Activated CD4-positive, alpha-beta T cell treated with anti-CD3 and anti-CD28 coated beads, Interleukin-2, amount 50 U/mL, for 16 hours (primary cell): ENCODE results near the gene TRIM44.

Source experiments
- DNase-seq: peaks from one replicate; pipeline ENCODE4 v3.0.0-alpha.2; 2020

Gene TRIM44

GRCh38 chr11:35794333-35794732, 131.8 kb downstream of the TRIM44 start:
- no peak for DNase-seq

- DNase-seq = no peak
Observed at GRCh38 chr11:35794850-35795249, 132.3 kb downstream of the TRIM44 start.

GRCh38 chr11:35796562-35796961, 134.0 kb downstream of the TRIM44 start:
- DNase-seq = no peak

GRCh38 chr11:35798423-35798822, 135.8 kb downstream of the TRIM44 start:
- no peak for DNase-seq

- no peak for DNase-seq
Observed at GRCh38 chr11:35798983-35799382, 136.4 kb downstream of the TRIM44 start.

GRCh38 chr11:35799655-35800054, 137.1 kb downstream of the TRIM44 start:
- no peak for DNase-seq

GRCh38 chr11:35800970-35801953, 138.7 kb downstream of the TRIM44 start:
- DNase-seq = no peak

GRCh38 chr11:35802221-35802620, 139.6 kb downstream of the TRIM44 start:
- DNase-seq = no peak

GRCh38 chr11:35802672-35803071, 140.1 kb downstream of the TRIM44 start:
- no peak for DNase-seq

- DNase-seq = no peak
Observed at GRCh38 chr11:35803115-35803514, 140.5 kb downstream of the TRIM44 start.

- no peak for DNase-seq
Observed at GRCh38 chr11:35804451-35805040, 142.0 kb downstream of the TRIM44 start.

- no peak for DNase-seq
Observed at GRCh38 chr11:35809561-35809960, 147.0 kb downstream of the TRIM44 start.

GRCh38 chr11:35810045-35810645, 147.6 kb downstream of the TRIM44 start:
- DNase-seq = no peak

GRCh38 chr11:35811783-35812182, 149.2 kb downstream of the TRIM44 start:
- DNase-seq = no peak

GRCh38 chr11:35812828-35813227, 150.3 kb downstream of the TRIM44 start:
- no peak for DNase-seq

GRCh38 chr11:35814081-35814695, 151.6 kb downstream of the TRIM44 start:
- no peak for DNase-seq

GRCh38 chr11:35814720-35815305, 152.2 kb downstream of the TRIM44 start:
- DNase-seq = no peak

- no peak for DNase-seq
Observed at GRCh38 chr11:35815556-35816315, 153.2 kb downstream of the TRIM44 start.

- no peak for DNase-seq
Observed at GRCh38 chr11:35820614-35821013, 158.0 kb downstream of the TRIM44 start.

- no peak for DNase-seq
Observed at GRCh38 chr11:35822815-35823495, 160.4 kb downstream of the TRIM44 start.

- DNase-seq = no peak
Observed at GRCh38 chr11:35823742-35824298, 161.2 kb downstream of the TRIM44 start.
